ENCODE data around the gene EBI3. TPM values are rescaled to one million over a fixed set of nuclear protein-coding genes. Genes with fewer than 3 reads are reported as not detected.
A peak's percentile ranks its signal among the peaks of the same experiment; 100 is the strongest.

The EBI3 gene
- total RNA-seq, 1 experiment from 2014 or later = 0.68 TPM

DNA sequence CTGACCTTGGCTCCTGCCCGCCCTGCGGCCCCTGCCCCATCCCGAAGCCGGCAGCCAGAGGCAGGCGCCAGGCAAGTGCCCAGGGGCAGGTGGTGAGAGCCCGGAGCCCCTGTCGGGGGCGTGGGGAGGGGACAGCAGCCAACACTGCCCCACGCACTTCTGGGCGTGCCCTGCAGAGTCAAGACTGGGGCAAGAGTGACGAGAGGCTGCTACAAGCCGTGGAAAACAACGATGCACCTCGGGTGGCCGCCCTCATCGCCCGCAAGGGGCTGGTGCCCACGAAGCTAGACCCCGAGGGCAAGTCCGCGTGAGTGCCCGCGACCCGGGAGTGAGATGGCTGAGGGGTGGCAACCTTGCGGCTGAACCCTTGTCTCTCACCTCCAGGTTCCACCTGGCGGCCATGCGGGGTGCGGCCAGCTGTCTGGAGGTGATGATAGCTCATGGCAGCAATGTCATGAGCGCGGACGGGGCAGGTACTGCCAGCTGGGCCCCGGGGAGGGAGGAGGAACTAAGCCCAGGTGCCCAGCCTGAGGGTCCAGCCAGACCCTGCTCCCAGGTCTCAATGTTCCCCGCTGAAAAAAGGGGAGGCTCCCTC is 29.5 kb upstream of the EBI3 start:
- Histone ChIP-seq H3K4me3 (ENCODE audit: low read depth, low read length) (no peak overlapping the region), H3K36me3 (ENCODE audit: control insufficient read depth, insufficient read depth, low read length) (no peaks in the 10 kb centered on the region), H3K27me3 (replicated peaks; ENCODE audit: control insufficient read depth, insufficient read depth, low read length) (peaks cover 2% of the 10 kb centered on the region; the same call in 1 of the 2 replicates), H3K9me3 (no peaks in the 10 kb centered on the region), H3K4me1 (no peaks in the 10 kb centered on the region)
- peak; percentile 55 to 63 for DNase-seq
- Mint-ChIP-seq H3K4me1 (ENCODE audit: low read depth, unreplicated experiment) (peaks cover 11% of the 10 kb centered on the region), H3K27me3 (ENCODE audit: insufficient read depth, unreplicated experiment) (peaks cover 29% of the 10 kb centered on the region), H3K27ac (ENCODE audit: unreplicated experiment) (no peak overlapping the region), H3K9me3 (ENCODE audit: unreplicated experiment) (peaks cover 22% of the 10 kb centered on the region), H3K36me3 (ENCODE audit: insufficient read depth, unreplicated experiment) (peaks cover 12% of the 10 kb centered on the region), H3K4me3 (ENCODE audit: unreplicated experiment) (no peak overlapping the region)
- no TSS peak for BruUV-seq (replicated peaks)
- TF ChIP-seq, protein P1, sequence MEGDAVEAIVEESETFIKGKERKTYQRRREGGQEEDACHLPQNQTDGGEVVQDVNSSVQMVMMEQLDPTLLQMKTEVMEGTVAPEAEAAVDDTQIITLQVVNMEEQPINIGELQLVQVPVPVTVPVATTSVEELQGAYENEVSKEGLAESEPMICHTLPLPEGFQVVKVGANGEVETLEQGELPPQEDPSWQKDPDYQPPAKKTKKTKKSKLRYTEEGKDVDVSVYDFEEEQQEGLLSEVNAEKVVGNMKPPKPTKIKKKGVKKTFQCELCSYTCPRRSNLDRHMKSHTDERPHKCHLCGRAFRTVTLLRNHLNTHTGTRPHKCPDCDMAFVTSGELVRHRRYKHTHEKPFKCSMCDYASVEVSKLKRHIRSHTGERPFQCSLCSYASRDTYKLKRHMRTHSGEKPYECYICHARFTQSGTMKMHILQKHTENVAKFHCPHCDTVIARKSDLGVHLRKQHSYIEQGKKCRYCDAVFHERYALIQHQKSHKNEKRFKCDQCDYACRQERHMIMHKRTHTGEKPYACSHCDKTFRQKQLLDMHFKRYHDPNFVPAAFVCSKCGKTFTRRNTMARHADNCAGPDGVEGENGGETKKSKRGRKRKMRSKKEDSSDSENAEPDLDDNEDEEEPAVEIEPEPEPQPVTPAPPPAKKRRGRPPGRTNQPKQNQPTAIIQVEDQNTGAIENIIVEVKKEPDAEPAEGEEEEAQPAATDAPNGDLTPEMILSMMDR (IDR thresholded peaks at IDR 0.05; ENCODE audit: insufficient read depth in 1 of 2, low read depth in 1 of 2, low read length in 1 of 2, severe bottlenecking in 1 of 2, unreplicated experiment in 1 of 2) = peak; percentile 45 to 68
- CTCF ChIA-PET = interaction anchor here (0.6 to 1.0 kb wide), 3 partner anchors 18 to 229 kb away, joined by 3 to 5 read pairs (median 3); partner anchors contain the start of gene DAPK3
- POLR2A ChIA-PET = interaction anchor here (0.6 kb wide), 1 partner anchor 144 kb away, joined by 3 read pairs; the partner anchor contains the start of gene MPND
- intact Hi-C loops (cut with micrococcal nuclease; ENCODE audit: unreplicated experiment) = no loop called here

GRCh38 chr19:4200940-4201542 is 28.3 kb upstream of the EBI3 start:
- peaks cover 22% of the 10 kb centered on the region for H3K9me3 Mint-ChIP-seq (ENCODE audit: unreplicated experiment)
- peaks cover 2% of the 10 kb centered on the region; the same call in 1 of the 2 replicates for H3K27me3 ChIP-seq (replicated peaks; ENCODE audit: control insufficient read depth, insufficient read depth, low read length)
- peaks cover 12% of the 10 kb centered on the region for H3K36me3 Mint-ChIP-seq (ENCODE audit: insufficient read depth, unreplicated experiment)
- POLR2A ChIA-PET = no interaction called here
- DNase-seq = no peak
- TF ChIP-seq, protein P1 (IDR thresholded peaks at IDR 0.05; ENCODE audit: insufficient read depth in 1 of 2, low read depth in 1 of 2, low read length in 1 of 2, severe bottlenecking in 1 of 2, unreplicated experiment in 1 of 2) = no peak
- no TSS peak for BruUV-seq (replicated peaks)
- H3K4me3 Mint-ChIP-seq (ENCODE audit: unreplicated experiment) = no peak overlapping the region
- H3K36me3 ChIP-seq (ENCODE audit: control insufficient read depth, insufficient read depth, low read length) = no peaks in the 10 kb centered on the region
- CTCF ChIA-PET = no interaction called here
- peaks cover 11% of the 10 kb centered on the region for H3K4me1 Mint-ChIP-seq (ENCODE audit: low read depth, unreplicated experiment)
- H3K4me1 ChIP-seq = no peaks in the 10 kb centered on the region
- no peak overlapping the region for H3K27ac Mint-ChIP-seq (ENCODE audit: unreplicated experiment)
- no peak overlapping the region for H3K4me3 ChIP-seq (ENCODE audit: low read depth, low read length)
- H3K27me3 Mint-ChIP-seq (ENCODE audit: insufficient read depth, unreplicated experiment) = peaks cover 29% of the 10 kb centered on the region
- no peaks in the 10 kb centered on the region for H3K9me3 ChIP-seq
- intact Hi-C loops (cut with micrococcal nuclease; ENCODE audit: unreplicated experiment) = no loop called here

DNA sequence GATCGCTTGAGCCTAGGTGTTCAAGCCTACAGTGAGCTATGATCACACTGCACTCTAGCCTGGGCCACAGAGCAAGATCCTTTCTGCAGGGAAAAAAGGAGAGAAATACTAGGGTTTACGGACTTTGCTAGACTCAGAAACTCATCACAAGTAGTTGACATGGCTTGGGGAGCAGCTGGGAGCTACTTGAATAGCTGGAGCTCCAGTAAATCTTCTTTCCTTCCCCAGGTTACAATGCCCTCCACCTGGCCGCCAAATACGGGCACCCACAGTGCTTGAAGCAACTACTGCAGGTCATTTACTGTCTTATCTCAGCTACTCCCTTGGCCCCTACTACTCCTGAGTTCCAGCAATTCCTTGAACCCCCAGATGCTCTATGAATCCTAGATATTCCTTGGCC is 27.5 kb upstream of the EBI3 start:
- intact Hi-C loops (cut with micrococcal nuclease; ENCODE audit: unreplicated experiment) = no loop called here
- no peak for DNase-seq
- H3K4me1 ChIP-seq = no peaks in the 10 kb centered on the region
- H3K9me3 Mint-ChIP-seq (ENCODE audit: unreplicated experiment) = peaks cover 21% of the 10 kb centered on the region
- peaks cover 2% of the 10 kb centered on the region; the same call in 1 of the 2 replicates for H3K27me3 ChIP-seq (replicated peaks; ENCODE audit: control insufficient read depth, insufficient read depth, low read length)
- BruUV-seq (replicated peaks) = no TSS peak
- H3K4me1 Mint-ChIP-seq (ENCODE audit: low read depth, unreplicated experiment) = peaks cover 11% of the 10 kb centered on the region
- H3K4me3 ChIP-seq (ENCODE audit: low read depth, low read length) = no peak overlapping the region
- TF ChIP-seq, protein P1 (IDR thresholded peaks at IDR 0.05; ENCODE audit: insufficient read depth in 1 of 2, low read depth in 1 of 2, low read length in 1 of 2, severe bottlenecking in 1 of 2, unreplicated experiment in 1 of 2) = no peak
- H3K9me3 ChIP-seq = no peaks in the 10 kb centered on the region
- H3K27me3 Mint-ChIP-seq (ENCODE audit: insufficient read depth, unreplicated experiment) = peaks cover 29% of the 10 kb centered on the region
- no peak overlapping the region for H3K4me3 Mint-ChIP-seq (ENCODE audit: unreplicated experiment)
- H3K27ac Mint-ChIP-seq (ENCODE audit: unreplicated experiment) = no peak overlapping the region
- H3K36me3 ChIP-seq (ENCODE audit: control insufficient read depth, insufficient read depth, low read length) = no peaks in the 10 kb centered on the region
- CTCF ChIA-PET = no interaction called here
- peaks cover 12% of the 10 kb centered on the region for H3K36me3 Mint-ChIP-seq (ENCODE audit: insufficient read depth, unreplicated experiment)
- POLR2A ChIA-PET = no interaction called here

Measured in Caco-2 (cell line).